GM18499 (cell line): ENCODE measurements around the gene TEN1.

Experiments used
- ATAC-seq: cut with Tn5 transposase; IDR thresholded peaks from one replicate; pipeline ENCODE4 v1.9.1; 2021; ENCODE audit warnings: moderate number of reproducible peaks; ENCODE audit not compliant: insufficient read depth, unreplicated experiment

The TEN1 gene

DNA sequence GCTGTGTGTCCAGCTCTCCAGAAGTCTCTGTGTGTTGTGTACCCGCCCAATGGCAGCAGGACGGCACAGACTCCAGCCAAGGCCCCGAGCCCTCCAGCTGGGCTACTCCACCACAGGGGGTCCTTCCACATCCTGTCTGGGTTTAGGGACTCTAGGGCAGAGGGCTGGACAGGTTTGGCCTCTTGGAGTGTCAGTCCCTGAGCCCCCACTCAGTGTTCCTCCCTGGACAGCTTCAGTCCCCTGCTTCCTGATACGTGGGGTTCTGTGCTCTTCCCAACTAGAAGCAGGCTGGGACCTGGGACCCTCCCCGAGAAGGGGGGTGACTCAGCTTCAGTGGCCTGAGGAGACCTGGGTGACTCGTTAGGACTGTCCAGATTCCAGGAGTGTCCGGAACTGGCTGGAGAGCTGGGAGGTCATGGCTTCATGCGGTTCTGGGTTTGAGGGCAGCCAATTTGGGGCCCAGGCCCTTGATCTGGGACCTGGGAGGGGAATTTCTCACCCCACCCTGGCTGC, 25.8 kb downstream of the TEN1 start:
- ATAC-seq = no peak

DNA sequence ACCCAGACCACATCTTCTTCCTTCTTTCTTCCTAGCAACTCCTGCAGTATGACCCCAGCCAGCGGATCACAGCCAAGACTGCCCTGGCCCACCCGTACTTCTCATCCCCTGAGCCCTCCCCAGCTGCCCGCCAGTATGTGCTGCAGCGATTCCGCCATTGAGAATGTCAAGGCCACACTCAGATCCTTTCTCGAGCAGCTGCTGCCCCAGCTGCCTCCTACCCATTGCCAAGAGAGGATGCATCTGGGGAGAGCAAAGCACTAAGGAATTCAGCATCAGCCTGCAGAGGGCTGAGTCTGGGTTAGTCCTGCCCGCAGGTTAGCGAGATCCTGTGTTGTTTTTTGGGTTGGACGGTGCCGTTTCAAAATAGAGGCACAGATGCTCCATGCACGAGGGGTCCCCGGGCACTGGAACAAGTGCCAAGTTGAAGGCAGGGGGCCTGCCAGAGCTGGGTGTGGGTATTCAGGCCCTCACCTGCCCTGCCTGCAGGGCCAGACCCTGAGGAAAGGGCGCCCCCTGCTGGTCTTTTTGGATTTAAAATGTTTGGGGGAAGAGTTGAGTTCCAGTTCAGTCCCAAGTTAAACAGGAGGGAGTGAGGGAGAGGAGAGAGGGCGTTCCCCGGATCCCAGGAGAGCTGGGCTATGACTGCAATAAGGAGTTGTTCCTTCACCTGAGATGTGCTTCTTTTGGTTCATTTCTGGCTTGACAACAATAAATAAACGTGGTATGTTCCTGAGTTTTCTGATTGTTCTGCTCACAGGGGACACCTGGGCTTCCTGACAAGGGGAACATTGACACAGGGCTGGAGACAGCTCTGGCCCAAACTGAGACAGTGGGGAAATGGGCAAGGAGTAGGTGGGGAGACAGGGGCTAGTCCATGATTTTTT, 26.5 kb downstream of the TEN1 start:
- ATAC-seq = no peak

- ATAC-seq = no peak
These were observed 28.2 kb downstream of the TEN1 start for GRCh38 chr17:76007131-76007849.

- ATAC-seq = no peak
These were observed 28.8 kb downstream of the TEN1 start for GRCh38 chr17:76007850-76008165.

DNA sequence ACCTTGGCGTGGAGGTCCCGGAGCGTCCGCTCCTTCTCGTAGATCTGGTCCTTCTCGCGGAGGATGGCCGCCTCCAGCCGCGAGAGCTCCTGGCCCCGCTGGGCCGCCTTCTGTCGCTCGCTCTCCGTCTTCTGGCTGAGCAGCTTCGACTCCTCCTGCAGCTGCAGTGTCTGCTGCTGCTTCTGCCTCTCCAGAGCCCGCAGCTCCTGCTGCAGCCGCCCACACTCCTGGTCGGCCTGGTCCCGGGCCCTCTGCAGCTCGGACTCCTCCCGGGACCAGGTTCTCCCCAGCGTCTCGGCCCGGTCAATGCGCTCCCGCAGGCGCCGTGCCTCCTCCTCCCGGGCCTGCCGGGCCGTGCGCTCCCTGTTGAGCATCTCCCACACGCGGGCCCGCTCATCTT, 29.2 kb downstream of the TEN1 start:
- no peak for ATAC-seq

DNA sequence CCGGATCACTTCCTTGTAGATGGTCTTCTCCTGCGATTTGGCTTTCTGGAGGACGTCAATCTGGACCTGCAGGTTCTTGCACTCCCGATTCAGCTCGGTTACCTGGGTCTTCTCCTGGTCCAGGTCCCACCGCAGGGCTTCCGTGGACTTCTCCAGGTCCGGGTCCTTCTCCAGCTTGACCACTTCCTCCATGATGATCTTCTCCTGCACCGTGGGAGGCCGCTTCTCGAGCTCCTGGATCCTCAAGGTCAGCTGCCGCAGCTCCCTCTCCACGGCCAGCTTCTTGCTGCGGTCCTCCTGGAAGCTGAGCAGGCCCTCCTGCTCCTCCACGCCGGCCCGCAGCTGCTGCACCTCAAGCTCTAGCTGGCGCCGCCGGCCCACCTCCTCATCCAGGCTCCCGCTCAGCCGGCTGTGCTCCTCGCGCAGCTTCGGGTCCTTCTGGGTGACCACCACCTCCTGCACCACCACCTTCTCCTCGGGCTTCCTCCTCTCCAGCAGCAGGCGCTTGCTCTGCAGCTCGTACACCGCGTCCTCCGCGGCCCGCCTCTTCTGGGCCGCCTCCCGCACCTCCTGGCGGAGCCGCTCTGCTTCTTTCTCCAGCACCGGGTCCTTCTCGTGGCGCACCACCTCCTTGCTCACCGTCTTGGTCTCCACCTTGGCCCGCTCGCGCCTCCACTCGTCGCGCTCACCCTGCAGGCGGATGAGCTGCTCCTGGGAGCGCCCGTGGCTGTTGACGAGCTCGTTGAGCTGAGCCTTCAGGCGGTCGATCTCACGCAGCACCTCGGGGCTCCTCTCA, 29.8 kb downstream of the TEN1 start:
- no peak for ATAC-seq

DNA sequence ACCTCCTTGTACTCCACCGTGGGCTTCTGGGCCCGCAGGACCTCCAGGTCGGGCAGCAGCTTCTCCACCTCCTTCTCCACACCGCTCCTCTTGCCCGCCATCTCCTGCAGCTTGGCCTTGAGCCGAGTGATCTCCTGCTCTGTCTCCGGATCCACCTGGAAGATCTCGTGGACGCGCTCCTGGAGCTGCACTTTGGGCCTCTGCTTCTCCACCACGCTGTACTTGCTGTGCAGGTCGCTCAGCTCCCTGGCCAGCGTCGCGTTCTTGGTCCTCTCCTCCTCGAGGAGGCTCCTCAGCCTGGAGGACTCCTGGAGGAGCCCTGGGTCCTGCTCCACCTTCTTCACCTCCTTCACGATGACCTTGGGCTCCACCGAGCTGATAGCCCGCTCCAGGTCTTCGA, 30.4 kb downstream of the TEN1 start:
- ATAC-seq = no peak

DNA sequence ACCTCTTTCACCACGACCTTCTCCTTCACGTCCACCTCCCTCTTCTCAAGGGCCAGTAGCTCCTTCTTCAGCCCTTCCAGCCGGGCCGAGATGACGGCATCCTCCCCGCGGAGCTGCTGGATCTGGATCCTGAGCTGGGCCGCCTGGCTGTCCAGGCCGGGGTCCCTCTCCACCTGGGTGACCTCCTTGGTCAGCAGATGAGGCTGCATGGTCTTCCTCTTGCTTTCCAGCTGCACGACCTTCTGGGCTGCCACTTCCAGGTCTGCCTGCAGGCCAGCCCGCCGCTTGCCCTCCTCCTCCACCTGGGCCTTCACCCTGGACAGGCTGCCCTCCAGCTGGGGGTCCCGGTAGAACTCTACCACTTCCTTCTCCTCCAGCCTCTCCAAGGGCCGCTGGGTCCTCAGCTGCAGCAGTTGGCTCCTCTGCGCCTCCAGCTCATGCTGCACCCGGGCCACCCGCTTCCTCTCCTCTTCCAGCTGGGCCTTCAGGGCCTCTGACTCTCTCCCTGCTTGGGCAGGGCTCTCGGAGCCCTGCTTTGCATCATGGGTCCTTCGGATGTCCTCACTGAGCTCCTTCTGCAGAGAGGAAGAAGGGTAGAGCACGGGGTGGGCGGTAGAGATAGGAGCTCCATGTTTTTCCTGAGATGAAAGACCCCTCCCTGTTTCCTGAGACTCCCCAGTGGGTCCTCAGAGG, 31.1 kb downstream of the TEN1 start:
- no peak for ATAC-seq

- no peak for ATAC-seq
These were observed 32.9 kb downstream of the TEN1 start for GRCh38 chr17:76011951-76012350.

DNA sequence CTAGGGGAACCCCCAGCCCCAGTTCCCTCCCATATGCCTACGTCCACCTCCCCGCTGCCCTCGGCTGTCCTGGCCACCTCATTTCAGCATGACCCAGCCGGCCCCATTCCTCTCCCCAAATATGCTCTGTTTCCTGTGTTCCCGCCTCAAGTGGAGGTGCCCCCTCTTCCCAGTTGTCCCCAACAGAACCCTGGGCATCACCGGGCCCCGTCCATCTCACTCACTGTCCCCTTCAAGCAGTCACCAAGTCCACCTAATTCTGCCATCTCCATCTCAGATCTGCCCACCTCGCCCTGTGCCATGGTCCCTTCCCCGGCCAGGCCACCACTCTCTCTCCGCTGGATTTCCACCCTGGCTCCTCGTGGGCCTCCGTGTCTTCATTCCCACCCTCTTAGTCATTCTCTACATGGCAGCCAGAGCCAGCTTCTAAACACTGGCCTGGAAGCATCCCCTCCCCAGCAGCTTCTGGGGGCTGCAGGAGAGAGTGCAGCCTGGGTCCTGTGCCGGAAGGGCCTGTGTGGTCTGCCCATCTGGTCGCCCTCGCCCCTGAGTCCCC, 34.4 kb downstream of the TEN1 start:
- ATAC-seq = no peak

DNA sequence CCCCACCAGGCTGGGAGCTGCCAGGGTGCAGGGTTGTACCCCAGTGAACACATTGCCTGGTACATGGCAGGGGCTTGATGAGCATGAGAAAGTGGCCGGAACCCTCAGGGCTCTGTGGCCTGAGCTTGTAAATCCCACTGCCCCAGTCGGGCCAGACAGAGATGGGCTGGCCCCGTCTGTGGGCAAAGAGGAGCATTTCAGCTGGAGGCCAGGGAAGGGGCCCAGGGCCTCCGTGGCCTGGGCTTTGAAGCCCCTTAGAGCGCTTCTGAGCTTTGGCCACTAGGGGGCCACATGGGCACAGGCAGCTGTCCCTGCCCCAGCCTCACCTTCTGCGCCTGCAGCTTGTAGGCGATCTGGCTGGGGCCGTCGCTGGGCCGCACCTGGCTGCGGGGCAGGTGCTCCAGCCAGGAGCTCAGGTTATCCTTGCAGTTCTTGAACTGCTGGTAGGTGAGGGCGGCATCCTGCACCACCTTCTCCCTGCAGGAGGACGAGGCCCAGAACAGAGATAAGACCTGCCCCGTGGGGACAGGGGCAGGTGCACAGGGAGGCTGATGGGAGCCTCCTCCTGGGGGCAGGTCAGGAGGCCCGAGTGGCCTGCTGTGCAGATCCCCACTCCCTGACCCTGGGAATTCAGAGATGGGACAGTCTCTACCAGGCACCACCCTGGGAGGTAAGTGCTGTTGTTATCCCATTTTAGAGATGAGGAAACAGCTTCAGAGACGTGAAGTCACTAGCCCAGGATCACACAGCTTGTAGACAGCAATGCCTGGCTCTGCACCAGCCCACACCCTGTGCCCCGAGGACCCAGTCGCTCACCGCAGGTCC, 35.3 kb downstream of the TEN1 start:
- no peak for ATAC-seq

- ATAC-seq = no peak
These were observed 35.9 kb downstream of the TEN1 start for GRCh38 chr17:76014925-76015261.

- ATAC-seq = no peak
These were observed 38.7 kb downstream of the TEN1 start for GRCh38 chr17:76017481-76018339.

DNA sequence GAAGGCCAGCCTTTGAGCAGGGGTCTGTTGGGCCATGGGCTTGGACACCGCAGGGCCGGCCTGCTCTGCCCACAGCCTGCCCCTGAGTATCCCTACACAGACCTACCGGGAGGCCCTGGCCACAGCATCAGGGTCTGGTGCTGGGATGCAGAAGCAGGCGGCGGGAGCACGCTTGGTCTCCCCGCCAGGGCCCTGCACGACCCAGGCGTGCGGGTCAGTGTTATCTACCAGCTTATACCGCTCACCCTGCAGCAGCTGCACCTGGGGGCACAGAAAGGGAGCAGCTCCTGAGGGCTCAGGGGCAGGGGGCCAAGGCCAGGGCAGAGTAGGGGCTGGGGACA, 39.3 kb downstream of the TEN1 start:
- no peak for ATAC-seq

DNA sequence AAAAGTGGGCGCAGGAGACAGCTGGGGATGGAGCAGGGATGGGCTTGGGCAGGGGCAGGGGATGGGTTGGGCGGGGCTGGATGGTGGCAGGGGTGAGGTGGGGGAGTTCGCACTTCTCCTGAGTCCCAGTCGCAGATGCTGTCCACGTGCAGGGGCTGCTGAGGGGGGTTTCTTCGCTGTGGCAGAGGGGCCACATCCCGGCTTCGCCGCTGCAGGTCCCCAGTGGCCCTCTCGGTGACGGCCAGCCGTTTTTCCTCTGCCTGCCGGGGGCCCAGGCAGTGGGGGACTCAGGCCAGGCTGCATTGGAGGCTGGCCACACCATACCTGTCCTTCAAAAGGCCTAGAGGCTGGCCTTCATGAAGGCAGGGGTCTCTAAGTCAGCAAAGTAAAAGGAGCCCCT, 39.8 kb downstream of the TEN1 start:
- no peak for ATAC-seq

- ATAC-seq = no peak
These were observed 40.9 kb downstream of the TEN1 start for GRCh38 chr17:76019833-76020467.

- ATAC-seq = no peak
These were observed 43.2 kb downstream of the TEN1 start for GRCh38 chr17:76022285-76022684.
